Measurements from ENCODE around the gene ERC1.

The ERC1 gene

DNA sequence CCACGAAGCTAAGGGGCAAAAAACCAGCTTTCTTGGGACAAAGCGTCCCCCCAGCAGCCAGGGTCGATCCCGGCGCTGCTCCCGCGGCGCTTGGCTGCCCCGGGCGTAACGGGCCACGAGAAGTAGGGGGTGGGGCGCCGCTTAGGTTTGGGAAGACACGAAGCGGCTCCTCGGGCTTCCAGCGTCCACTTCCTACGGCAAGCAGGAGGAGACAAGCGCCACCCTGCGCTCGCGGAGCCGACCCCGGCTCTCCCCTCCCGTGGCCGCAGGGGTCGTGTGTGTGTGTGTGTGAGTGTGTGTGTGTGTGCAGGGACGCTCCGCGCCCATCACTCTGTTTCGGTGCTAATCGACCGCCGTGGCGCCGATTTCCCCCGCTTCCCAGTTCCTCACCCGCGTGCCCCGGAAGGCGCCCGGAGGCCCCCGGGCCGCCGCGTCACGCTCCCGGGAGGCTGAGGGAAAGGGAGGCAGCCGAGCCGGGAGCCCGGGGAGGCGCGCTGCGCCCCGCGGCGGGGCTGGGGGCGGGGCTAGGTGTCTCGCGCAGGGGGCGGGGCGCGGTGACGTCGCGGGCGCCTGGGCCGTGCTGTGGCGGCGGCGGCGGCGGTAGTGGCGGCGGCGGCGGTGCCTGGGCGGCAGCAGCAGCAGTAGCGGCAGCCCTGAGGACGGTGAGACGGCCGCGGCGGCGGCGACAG, at the start of gene ERC1:
ERC1 (plus strand) TSS at position 563 of the 689 bp plus-strand sequence. CDS start 36,681 bp downstream, outside the sequence.
- peak; percentile 85 for DNase-seq

DNA sequence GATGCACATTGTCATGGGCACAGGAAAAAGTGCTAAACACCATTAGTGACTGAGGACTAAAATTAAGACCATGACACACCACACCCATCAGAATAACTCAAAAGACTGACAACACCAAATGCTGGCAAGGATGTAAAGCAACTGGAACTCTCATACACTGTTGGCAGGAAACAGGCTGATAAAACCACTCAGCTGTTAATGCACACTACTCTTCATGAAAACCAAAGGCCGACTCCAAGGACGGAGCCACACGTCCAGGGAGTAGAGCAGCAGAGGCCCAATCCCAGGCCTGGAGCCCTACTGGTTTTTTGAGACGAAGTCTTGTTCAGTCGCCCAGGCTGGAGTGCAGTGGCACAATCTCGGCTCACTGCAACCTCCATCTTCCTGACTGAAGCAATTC, 48.0 kb upstream of the ERC1 start:
- DNase-seq, result no peak

DNA sequence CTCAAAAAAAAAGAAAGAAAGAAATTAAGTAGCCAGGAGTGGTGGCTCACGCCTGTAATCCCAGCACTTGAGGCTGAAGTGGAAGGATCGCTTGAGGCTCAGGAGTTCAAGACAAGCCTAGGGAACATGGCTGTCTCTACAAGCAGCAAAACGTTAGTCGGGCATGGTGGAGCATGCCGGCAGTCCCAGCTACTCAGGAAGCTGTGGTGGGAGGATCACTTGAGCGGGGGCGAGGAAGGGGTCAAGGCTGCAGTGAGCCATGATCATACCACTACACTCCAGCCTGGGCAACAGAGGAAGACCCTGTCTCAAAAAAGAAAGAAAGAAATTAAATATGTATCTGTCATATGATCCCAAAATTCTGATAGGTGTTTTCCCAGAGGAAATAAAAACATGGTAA, 46.8 kb upstream of the ERC1 start:
- no peak for DNase-seq

DNA sequence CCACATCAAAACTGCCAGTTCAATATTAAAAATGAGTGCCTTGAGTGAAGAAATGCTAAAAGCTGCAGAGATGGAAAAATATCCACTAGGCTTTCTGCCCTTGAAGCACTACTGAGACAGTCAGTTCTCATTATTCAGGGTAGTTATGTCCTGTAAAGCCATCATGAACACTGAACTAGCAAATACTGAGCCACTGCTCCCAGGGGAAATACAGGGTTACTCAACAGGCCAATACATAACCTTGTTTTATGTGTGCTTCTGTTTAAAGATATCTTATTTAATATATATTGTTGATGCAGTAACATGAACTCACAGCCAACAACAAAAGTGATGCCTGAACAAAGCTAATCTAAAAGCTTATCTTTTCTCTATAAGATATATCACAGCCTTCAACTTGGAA, 44.8 kb upstream of the ERC1 start:
- no peak for DNase-seq

DNA sequence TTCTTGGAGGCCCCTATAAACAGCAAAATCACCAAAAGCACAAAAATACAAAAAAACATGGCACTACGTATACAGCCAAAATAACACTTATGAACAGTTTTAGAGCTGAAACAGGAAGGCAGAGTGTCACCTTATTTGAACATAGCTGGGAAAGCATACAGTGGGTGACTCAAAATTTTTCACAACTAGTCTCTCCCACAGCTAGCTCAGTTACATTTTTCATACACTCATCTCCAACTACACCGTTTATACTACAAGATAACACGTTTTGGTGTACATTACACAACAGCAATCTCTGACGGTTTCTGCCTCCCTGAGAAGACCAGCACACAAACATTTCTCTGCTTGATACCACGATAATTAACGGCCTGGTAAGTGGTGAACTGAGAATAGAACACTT, 44.4 kb upstream of the ERC1 start:
- no peak for DNase-seq

DNA sequence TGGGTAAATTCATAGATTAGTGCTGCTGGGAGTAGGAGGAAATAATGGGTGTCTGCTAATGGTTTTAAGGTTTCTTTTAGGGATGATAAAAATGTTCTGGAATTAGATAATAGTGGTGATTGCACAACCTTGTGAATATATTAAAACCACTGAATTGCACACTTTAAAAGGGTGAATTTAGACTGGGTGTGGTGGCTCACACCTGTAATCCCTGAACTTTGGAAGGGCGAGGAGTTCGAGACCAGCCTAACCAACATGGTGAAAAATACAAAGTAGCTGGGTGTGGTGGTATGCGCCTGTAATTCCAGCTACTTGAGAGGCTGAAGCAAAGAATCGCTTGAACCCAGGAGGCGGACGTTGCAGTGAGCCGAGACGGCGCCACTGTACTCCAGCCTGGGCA, 42.8 kb upstream of the ERC1 start:
- DNase-seq, result no peak

DNA sequence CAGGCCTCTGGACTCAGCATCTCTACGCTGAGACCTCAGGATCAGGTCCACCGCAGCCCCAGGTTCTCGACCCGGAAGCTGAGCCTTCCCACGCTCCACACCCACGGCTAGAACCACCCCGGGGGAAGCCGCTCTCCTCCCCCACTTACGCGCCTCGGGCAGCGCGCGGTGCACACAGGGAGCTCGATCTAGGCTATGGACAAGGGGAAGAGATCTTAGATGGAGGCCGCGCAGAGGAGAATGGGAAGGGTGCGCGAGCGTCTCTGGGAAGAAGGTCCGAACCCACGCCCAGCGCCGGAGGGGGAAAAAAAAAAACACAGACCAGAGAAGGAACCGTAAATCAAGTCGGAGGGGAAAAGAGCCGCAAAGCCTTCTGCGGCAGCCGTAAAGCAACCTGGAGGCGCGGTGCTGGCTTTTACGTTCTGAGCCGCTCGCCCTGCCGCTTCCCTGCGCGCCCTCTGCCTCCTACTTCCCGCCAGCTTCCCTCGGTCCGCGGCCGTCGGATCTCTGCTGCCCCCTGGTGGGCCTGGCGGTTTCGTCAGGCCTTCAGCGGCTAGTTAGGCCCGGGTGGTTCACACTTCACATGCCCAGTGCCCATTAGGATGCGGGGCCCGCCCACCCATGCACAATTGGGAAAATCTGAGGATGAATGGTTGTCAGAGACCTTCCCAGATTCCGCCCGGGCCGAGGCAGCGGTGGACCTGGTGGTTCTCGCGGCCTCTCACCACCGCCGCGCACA, 41.4 kb upstream of the ERC1 start, which contains the start of gene RAD52:
RAD52 (minus strand) TSS at position 242 of the 739 bp plus-strand sequence. CDS start 16,636 bp downstream, outside the sequence.
- DNase-seq, result peak; percentile 99

DNA sequence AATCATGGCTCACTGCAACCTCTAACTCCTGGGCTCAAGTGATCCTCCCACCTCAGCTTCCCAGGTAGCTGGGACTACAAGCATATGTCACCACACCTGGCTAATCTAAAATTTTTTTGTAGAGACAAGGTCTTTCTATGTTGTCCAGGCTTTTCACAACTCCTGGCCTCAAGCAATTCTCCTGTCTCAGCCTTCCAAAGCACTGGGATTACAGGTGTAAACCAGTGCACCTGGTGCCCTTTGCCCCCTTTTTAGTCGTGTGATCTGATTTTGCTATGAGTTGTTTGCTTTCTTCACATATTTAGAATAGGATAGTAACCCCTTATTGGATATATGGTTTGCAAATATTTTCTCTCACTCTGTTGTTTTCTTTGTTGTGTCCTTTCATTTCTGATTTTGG, 39.8 kb upstream of the ERC1 start:
- DNase-seq, result no peak

DNA sequence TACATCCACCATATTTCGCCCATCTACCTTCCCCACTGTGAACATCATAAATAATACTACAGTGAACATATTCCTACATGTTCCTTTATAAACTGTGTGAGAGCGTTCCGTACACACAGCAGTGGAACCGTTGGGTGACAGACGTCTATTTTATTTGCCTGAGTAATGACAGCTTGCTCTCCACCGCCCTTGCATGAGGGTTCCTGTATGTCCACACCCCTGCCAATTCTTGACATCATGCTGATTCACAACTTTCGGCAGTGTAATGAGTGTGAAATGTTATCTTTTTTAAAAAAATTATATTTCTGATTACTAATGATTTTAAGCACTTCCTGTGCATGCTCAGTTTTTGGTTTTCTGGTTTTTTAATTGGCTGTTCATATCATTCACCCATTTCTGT, 37.2 kb upstream of the ERC1 start:
- no peak for DNase-seq

DNA sequence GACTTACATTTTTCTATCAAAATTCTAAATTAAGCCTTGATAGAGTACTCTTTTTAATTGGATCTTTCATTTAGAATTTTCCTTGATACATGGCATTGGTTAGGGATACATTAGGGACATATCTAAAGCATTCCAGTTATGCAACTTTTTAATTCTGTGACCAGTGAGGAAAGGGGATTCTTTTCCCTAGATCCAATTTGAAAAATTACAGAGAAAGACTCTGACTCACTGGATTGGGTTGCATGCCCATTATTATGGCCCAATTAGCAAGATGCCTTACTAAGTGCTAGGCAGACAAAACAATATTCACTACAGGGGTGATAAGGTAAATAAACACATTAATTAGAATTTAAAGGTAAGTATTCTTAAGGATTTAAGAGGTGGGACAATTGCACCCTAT, 36.3 kb upstream of the ERC1 start:
- DNase-seq, result no peak

DNA sequence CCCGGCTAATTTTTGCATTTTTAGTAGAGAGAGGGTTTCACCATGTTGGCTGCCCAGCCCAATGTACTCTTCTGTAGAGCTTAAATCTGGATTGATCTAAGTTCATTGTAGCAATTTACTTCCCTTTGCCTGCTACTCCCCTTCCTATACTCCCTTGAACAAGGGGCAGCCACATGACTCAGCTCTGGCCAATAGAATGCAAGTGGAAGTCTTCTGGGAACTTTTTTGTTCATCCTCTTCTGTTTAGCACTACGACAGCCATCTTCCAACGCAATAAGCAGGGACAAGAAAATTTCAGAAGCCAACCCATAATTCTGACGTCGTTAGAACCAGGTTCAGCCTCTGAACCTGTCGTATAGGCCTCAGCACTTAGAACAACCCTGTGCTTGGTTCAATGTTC, 35.1 kb upstream of the ERC1 start:
- no peak for DNase-seq

DNA sequence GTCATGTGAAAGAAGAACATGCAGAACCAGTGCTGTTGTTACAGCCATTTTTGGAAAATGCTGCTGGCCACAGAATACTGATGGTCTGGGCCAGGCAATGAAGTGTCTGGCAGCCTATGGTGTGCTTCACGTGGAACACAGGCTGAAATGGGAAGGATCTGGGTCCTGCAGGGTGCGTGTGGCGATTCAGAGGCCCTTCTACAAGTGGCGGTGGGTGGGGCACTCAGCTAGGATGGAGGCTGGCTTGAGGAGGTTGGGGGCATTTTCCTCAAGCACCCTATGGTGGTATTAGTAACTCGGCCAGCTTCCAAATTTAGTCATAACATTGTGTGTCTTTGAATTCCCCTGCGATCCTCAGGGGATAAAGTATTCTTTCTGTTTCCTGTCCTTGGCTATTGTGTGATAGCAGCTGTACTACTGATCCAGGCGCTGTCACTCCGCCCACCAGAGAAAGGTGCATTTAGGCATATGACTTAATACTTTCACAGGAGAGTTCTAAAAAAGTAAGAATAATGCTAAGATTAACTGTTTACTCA, 32.4 kb upstream of the ERC1 start:
- no peak for DNase-seq

DNA sequence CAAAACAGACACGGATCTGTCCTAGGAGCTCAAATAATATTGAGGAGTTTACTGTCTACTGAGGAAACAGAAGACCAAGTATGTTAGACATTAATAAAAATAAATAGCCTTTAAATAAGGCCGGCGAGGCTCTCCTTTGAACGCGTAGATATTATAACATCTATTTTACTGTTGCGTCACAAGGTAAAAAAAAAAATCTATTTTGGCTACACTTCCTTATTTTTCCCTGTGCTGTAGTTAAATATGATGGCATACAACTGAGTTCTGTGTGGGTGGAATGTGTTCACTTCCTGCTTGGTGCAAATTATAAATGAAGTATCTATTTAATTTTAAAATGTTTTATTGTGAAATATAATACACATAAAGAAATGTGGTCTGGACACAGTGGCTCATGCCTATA, 24.3 kb upstream of the ERC1 start:
- DNase-seq, result no peak

DNA sequence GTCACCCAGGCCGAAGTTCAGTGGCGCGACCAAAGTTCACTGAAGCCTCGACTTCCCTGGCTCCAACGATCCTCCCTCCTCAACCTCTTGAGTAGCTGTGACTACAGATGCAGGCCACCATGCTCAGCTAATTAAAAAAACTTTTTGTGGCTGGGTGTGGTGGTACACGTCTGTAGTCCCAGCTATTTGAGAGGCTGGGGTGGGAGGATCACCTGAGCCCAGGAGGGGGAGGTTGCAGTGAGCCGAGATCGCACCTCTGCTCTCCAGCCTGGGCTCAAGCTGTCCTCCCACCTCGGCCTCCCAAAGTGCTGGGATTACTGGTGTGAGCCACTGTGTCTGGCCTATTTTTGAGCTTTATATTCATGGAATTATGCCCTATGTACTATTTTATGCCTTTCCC, 23.4 kb upstream of the ERC1 start:
- DNase-seq, result no peak

DNA sequence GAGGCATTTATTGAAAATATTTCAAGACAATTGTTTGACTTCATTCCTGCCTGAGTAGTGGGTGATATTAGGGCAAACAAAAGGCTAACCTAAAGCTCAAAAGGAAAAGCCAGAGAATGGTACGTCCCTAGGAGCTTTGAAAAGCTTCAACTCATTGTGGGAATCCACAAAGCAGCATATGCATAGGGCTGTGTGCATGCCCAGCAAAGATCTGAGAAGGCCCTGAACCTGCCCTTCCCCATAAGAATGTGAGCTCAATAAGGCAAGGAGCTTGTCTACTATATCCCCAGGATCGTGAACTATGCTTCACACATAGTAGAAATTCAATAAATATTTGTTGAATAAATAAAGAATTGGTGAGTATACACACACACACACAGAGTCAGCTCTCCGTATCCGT, 22.5 kb upstream of the ERC1 start:
- DNase-seq, result no peak

DNA sequence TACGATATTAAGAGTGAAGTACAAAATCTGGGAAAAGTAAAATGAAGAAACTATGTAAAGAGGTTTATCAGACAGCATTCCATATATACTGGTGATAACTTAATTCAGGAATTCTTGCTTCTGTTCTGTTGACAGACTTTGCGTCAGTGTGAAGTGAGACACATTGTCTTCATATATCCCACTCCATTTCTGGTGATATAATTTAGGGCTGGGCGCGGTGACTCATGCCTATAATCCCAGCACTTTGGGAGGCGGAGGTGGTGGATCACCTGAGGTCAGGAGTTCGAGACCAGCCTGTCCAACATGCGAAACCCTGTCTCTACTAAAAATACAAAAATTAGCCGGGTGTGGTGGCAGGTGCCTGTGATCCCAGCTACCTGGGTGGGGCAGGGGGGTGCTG, 21.2 kb upstream of the ERC1 start:
- no peak for DNase-seq

DNA sequence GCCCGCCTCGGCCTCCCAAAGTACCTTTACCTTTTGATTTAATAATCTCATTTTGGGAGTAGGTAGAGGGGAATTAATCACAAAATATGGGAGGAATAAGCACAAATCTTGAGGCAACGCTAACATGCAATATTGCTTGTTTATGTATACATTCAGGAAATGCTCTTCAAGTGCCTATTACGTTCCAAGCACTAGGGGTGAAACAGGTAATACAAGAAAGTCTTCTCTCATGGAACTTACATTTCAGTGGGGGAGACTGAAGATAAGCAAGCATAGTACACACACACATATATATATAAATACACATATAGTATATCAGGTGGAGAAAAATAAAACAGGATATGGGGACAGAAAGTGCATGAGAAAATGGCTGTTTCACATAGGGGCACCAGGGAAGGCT, 19.0 kb upstream of the ERC1 start:
- no peak for DNase-seq

DNA sequence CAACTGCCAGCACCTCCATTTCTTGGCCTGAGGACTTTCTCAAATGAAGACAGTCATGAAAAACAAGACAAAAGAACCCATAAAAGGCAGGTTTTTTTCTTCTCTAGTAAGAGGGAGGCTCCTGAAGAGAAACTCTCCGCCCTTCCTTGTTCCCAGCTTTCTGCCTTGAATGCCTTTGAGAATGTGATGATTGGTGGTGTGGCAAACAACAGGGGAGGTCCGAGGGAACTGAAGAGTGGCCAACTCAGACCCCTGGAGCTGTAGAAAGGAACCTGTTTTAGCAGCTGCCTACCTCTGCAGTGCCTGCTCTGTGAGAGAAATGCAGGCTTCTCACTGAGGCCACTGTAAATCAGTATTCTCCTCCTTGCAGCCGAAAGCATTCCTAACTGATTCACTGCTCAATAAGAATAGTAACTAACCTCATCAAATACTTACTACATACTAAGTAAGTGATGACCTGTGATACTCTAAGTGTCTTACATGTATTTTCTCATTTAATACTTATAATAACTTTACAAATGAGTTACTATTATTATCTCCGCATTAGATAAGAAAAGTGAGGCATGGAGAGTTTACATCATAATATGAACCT, 16.7 kb upstream of the ERC1 start:
- no peak for DNase-seq

DNA sequence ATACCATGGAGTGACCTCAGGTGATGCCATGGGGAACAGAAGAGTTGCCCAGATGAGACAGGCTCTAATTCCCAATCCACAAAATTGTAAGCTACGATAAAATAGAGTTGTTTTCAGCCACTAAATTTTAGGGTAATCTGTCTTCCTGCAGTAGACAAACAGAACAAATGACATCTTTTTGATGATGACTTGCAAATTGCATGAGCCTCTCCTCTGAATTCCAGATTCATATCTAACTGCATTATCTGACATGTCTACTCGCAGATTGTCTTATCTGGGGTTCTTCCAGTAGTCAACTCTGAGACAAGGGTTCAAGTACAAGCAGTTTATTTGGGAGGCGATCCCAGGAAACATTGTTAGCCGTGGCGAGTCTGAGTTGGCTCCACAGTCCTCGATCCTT, 14.4 kb upstream of the ERC1 start:
- DNase-seq, result no peak

DNA sequence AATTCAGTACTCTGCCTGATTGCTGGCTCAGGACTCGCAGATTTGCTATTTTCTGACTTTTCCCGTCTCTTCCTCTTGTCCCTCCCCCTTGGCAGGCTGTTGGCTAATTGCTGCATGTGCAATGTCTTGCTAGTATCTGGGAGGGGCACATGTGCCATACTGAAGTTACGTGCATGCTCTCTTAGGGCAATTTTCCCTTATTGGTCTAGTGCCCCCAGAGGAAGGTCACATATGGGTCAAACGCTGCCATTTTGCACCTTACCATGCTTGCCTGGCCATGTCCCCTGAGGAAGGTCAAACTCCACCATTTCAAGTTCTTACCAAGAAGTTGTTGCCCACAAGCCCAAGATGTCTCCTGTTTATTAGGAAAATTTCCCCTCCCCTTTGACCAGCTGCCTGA, 13.9 kb upstream of the ERC1 start:
- DNase-seq, result no peak

DNA sequence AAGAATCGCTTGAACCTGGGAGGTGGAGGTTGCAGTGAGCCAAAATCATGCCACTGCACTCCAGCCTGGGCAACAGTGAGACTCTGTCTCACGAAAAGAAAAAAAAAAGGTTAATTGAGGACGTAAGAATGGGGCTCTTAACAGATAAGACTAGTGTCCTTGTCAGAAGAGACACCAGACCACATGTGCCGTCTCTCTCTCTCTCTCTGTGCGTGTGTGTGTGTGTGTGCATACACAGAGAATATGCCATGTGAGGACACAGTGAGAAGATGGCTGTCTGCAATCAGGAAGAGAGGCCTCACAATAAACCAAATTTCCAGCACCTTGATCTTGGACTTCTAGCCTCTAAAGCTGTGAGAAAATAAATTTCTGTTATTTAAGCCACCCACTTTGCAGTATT, 11.7 kb upstream of the ERC1 start:
- no peak for DNase-seq

DNA sequence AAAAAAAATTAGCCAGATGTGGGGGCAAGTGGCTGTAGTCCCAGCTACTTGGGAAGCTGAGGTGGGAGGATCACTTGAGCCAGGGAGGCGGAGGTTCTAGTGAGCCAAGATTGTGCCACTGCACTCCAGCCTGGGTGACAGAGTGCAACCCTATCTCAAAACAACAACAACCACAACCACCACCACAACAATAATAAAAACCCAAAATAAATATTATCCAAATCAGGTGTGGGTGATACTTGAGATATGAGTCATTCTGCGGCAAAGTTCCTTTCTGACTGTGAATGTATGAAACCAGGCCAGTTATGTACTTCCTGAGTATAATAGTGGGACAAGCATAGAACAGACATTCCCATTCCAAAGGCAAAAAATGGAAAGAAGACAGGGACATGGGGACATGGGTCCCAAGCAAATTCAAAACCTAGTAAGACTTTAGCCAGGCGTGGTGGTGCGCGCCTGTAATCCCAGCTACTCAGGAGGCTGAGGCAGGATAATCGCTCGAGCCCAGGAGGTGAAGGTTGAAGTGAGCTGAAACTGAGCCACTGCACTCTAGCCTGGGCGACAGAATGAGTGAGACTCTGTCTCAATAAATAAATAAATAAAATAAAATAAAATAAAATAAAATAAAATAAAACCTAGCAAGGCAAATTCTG, 9.7 kb upstream of the ERC1 start:
- DNase-seq, result no peak

DNA sequence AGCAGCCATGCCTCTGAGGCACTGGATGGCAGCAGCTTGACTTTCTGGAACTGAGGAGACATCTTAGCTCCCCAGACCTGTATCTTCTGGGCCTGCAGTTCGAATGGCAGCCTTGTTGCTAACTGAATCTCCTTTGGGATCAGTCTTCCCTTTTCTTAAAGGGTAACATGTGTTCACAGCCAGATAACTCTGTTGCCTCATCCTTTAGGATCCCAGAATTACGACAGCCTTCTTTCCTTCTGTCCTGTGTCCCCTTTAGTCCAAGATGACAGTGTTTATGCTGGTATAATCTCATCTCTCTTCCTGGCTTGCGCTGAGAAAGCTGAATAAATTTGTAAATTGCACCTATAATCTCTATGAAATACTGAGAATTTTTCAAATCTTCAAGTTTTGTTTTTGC, 9.1 kb upstream of the ERC1 start:
- DNase-seq, result no peak

DNA sequence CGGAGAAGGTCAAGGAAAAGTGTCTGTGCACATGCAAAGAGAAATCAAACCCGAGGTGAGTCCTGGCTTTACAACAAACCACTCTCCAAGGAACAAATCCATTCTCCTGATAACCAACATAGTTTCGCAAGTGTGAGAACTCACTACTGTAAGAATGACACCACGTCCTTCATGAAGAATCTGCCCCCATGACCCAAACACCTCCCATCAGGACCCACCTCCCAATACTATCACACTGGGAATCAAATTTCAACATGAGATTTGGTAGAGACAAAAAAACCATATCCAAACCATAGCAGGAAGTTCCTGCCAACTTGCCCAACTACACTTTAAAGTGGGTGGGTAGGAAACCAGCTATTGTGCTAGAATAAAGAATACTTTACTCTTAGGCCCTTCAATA, 2.4 kb upstream of the ERC1 start:
- no peak for DNase-seq

Data from NCI-H1105 (cell line).